Fibroblast of upper back skin (primary cell): ENCODE measurements around the gene RSRC1.
"Not testable (repeated sequence)": the region's sequence is repeated elsewhere in the genome, so short reads cannot be mapped to it uniquely, and the experiment has no call there.

ENCODE experiments used
- DNase-seq: peaks from one replicate; pipeline ENCODE4 v3.0.0-alpha.2; 2013

The RSRC1 gene

DNA sequence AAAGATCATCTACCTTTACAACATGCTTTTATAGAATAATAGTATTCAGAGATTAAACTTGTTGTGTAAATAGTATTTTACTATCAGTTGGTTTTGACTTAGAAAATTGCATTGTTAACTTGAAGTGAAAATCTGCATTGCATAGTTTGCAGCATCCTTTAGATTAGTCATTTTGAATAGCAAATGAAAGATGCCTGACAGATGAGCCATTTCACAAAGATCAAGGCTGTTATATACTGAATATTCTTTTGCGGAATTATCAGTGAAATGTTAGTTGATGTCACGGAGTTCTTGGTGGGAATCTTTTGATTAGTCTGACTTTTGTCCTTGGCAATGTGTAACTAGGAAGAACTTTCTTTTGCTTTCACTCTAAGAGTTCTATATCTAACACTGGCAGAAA lies 24.5 kb downstream of the RSRC1 start:
- peak; percentile 3 for DNase-seq

DNA sequence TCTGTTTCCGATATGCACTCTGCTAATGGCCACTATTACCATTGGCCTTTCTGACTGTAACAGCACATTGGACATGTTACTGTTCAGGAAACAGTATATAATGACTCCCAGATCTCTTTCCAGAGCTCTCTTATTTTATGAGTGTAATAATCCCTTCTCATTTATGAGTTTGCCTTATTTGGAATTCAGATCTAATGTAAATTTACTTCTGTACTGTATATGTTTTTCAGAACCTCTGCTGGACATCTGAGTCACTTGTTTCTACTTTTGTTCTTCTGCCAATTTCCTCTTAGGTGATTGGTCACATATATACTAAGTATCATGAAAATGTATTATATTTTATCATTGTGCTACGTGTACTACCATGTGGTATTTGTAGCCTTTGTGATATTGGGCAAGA lies 30.5 kb downstream of the RSRC1 start:
- DNase-seq, result peak; percentile 8

DNA sequence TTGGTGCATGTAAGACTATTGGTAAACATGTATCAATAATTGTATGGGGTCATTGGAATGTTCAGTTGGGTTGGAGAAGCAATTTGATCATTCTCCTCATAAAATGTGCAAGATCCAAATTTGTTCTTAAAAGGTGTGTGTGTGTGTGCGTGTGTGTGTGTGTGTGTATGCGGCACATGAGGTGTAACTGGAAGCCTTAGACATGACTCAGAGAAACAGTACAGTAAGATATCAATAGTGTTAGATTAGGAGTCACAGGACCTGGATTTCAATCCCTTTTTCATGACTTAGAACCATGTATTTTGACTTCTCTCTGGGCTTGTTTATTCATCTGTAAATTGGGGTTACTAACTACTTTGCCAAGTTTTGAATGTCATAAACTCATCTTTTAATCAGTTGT lies 38.3 kb downstream of the RSRC1 start:
- DNase-seq, result no peak

DNA sequence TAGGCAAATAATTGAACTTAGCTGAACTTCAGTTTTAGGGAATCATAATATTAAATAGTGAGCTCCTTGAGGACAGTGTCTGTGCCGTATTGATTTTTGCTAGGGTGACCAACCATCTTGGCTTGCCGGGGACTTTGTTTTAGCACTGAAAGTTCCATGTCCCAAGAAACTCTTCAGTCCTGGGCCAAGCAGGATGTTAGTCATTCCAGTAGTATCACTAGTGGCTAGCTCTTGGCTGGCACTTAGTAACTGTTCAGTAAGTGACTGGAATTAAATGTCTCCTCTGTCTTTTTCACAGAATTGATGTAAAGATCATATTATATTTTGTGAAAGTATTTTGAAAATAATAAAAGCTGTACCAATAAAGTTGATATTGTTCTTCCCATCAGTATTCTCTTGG lies 42.3 kb downstream of the RSRC1 start:
- DNase-seq, result peak; percentile 19

DNA sequence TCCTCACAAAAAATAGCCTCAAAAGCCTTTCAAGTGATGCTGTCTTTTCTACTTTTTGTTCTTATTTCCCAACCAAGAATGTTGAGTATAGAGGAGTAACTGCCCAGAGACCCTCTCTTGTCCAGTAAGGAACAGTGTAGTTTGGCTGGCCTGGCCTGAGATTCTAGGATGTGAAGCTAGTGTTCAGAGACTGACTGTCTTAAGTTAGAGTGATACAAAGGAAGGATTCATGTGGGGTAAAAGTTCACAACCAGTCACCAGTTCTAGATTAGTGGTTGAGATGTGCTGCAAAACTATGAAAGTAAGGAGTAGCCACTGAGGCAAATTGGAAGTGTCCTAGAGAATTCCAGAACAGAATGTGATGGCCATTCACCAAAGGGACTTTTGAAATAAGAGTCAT lies 49.1 kb downstream of the RSRC1 start:
- no peak for DNase-seq

DNA sequence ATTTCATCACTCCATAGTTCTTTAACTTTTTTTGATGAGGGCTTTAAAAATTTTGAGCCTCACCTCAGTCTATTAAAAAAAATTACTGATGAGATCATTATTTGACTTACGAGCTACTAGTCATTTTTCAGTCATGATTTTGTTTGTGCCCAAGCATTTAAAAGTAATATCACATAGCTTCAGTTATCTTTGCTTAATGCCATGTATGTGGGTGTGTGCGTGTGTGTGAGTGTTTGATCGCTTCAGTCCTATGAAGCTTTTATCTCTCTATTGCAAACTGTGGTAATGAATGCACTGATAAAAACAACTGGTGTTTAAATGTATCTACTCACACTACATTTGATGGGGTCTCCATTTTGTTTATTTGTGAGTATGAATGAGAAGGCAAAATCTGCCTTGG lies 49.8 kb downstream of the RSRC1 start:
- DNase-seq, result no peak

DNA sequence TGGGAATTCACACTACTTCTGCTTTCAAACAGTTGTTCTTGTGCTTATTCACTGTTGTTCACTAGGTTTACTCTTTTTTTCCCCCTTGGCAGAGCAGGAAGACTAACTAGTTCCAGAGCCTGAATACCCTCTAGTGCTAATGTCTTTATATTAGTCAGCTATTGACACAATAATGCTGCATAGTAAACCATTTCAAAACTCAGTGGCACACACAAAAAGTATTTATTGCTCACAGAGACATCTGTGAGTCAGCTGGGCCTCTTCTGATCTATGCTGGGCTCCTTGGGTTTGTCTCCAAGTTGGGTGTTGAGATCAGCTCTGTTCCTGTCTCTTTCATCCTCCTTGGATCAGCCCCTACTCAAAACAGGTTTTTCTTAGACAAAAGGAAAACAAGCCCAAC lies 51.1 kb downstream of the RSRC1 start:
- peak; percentile 84 for DNase-seq

DNA sequence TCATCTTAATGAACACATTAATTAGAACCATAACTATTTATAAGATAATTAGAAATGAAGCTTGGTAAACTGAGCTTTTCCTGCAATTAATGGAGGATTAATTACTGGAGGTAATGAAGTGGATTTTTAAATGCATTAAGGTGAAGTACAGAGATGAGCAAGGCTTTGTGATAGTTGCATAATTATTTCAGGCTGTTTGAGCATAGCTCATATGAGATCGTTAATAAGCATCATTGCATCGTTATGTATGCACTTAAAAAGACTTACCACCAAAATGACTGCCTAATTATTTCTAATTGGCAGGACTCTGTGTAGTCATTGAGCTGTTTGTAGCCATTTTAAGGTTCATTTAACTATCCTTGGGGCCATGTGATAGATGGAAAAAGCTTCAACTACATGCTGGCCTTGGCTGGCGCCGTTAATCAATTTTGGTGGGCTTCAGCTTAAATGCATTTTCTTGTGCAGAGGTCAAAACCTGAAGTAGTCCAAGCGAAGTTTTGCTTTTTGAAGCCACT lies 55.3 kb downstream of the RSRC1 start:
- DNase-seq, result no peak

DNA sequence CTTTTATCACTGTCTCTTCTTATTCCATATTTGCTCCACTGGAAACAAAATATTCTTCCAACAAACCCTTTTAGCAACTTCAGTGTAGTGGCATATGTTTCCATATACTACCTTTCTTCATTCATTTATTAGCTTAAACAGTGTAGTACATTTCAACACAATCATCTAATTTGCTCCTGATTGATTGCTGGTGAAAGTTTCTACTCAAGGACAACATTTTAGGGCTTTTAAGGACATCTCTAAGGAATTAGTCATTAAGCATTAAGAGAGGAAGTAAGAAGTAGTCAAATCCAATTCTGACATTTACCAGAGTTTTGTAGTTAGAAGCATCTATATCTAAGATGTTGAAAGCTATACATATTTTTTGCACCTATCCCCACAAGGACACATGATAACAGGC lies 55.8 kb downstream of the RSRC1 start:
- DNase-seq, result peak; percentile 66

DNA sequence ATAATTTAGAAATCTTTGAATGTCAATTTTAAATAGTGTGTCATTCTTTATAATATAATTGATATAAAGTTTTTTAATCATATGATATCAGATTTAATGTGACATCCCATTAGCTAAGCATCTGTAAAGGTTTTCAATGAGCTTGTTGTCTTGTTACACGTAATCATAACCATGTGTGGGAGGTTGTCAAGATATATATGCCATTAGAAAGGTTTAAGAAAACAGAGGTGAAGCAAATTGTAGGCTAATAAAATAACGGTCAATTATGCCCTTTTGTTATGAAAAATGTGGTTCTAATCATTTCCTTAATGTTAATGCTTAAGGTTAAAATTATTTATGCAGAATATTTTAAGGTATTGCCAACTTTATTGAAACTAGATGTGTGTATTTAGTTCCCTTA lies 56.3 kb downstream of the RSRC1 start:
- DNase-seq, result no peak

DNA sequence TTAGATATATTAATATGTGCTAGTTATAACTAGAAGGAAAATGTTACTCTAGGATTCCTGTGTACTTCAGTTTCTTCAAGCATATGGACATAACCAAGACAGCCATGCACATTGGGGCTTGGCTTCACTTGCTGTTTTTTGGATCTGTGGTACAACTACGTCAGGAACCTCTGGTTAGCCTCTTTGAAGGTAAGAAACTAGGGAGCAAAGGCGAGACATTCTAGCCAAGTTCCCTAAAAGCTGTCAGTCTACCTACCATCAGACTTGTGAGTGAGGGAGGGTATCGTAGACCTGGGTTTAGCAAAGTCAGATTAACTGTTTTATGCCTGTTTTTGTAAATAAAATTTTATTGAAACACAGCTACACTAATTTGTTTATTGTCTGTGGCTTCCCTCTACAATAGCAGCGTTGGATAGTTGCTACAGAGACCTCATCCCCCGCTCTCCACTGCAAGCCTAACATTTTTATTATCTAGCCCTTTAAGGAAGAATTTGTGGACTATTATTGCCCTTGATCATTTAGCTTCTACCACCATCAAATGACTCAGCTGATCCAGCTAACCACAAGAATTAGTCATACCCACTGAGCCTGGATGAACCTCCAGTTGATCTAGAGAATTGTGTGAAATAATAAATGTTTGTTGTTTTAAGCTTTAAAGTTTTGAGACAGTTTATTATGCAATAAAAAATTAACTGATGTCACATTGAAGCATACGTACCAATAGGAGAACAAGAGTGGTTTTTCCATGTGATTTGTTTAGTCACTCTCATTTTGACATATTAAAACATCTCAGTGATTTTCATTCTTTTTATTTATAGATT lies 58.1 kb downstream of the RSRC1 start:
- peak; percentile 97 for DNase-seq

DNA sequence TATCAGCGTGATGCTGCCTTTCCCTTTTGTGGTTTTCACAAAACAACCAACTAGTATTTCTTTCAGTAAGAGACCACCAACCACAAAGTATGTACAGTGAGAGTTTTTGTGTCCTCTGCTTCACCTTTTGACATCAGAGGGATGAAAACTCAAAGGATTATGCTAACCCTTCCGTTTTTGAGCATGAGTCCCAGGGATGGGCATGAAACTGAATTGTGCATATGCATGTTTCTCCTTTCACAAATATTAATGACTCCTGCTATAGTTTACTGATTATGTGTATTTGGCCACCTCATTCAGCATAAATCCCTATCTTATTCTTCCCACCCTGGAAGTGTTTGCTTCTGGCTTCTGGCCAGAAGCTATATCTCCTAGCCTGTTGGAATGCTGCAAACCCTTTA lies 59.2 kb downstream of the RSRC1 start:
- peak; percentile 36 for DNase-seq

DNA sequence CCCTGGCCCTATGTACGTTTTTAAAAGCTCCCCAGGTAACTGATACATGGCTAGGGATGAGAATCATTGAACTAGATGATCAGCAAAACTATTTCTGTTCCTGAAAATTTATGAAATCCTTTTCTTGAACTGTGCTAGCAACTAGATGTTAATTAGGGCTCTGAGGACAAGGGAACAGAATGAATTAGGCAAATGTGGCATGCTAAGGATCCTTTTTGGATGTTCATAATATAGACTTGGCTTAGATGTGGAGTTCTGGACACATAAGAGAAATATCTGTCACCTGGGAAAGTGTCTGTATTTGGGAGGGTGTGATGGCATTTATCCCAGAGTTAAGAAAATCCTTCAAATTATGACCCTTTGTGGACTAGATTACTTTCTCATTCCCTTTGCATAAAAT lies 71.2 kb downstream of the RSRC1 start:
- DNase-seq, result no peak

DNA sequence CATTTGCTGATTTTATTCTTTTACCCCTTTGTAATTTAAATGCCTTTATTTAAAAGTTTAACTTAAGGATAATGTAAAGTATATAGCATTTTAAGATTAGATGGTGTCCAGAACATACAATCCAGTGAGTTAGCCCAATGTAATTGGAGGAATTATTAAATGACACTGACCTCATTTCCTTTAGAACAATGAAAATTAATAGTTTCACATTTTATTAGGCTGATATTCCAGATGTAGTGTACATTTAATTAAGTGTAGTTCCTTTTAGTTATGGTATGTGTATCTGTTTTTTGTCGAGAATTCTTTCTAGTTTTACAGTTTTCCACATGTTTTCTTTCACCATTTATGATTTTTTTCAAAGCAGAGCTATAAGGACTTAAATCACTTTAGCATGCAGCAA lies 75.8 kb downstream of the RSRC1 start:
- DNase-seq, result no peak

DNA sequence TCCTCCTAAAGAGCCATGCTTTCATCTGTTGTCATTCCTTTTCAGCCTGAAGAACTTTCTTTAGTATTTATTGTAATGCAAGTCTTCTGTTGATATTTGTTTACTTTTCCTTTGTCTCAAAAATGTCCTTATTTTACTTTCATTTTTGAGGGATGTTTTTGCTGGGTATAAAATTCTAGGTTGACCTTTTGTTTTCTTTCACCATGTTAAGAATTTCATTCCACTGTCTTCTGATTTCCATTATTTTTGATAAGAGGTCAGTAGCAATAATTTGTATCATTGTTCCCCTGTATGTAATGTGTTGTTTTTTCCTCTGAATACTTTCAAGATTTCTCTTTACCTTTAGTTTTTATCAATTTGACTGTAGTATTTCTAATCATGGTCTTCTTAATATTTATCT lies 91.1 kb downstream of the RSRC1 start:
- DNase-seq, result no peak

DNA sequence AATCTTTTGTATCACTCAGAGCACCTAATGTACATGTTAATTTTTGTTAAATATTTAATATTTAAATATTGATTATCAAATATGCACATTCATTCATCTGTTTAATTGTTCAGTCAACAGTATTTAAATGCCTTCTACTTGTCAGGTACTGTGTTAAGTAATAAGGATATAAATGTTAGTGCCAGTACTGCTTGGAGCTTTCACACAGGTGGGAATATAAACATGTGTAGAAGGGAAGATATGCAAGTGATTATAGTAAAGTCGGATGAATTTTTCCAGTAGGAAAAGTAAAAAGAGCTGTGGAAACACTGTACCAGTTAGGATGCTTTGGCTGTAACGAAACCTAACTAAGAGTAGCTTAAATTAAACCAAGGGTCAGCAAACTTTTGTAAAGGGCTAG lies 95.4 kb downstream of the RSRC1 start:
- no peak for DNase-seq

DNA sequence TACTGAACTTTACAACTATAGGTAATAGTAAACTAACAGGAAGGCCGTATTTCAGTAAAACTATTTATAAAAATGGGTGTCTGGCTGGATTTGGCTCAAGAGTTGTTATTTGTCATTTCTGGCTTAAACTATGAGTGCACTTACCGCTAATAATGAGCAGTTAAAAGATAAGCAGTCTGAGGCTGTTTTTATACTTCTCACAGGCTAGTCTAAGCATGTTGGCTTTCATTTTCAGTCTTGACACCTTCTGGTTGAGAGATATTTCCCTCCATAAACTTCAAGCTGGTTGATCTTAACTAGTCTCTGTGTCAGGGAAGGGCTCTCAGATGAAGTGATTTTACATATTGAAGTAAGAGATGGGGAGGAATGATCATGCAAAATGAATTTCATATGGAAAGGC lies 96.1 kb downstream of the RSRC1 start:
- DNase-seq, result no peak

DNA sequence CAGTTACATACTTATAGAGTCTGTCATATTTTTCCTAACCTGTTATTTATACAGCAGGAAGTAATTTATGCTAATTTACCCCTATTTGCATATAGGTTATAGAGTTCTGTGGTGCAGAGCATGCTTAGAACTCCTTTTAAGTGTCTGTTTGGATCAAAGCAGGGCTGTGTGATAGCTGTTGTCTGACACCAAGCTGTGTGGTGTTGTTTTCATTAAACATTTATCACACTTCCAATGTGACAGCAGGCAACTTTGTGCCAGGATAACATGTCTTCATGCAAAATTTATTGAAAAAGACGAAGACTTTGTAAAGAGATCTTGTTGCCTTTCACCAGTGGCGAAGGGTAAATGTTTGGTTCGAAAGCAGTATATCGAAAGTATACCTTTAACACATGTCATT lies 100.2 kb downstream of the RSRC1 start:
- no peak for DNase-seq

DNA sequence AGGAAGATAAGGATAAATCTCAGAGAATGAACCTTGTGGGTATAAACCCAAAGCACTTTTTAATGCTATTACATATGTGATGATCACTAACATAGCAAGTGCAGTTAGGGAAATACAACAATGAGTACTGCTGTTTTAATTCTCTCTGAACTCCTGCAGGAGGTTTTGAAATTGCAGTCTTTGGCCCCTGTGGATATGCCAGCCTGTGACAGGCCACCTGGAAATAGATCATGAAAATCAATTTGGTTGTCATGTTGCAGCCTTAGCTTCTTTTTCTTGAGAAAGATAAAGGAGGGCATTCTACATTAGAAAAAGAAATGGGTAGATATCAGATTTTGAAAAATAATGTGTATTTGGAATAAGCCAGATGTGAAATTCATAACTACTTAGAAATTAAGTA lies 103.6 kb downstream of the RSRC1 start:
- DNase-seq, result no peak

DNA sequence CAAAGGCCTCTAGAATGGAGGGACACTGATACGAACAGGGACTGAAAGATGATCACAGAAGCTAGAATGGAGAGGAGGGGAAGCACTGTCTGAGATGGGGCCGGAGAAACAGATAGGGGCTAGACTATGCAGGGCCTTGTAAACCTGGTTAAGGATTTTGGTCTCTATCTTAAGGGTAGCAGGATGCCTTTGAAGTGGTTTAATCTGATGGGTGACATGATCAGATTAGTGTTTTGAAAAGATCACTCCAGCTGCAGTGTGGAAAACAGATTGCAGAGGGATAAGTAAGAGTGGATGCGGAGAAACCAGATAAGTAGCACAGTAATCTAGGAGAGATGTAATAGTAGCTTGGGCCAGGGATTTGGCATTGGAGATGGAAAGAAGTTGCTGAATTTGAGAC lies 108.1 kb downstream of the RSRC1 start:
- no peak for DNase-seq

DNA sequence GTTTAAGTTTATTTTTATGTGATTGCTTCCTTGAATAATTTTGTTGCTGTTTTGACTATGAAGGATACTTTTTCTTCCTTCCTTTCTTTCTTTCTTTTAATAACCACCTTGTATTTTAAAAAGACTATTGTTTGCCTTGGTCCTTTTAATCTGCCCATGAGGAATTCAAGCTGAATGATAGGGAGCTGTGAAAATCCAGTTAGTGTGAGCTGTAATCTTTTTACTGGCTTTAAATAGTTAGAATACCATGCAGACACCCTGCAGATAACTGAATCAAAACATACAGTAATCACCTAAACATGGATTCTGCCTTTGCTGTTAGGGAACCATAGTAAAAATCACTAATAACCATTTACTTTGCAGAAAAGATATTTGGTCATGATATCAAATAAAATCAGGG lies 110.7 kb downstream of the RSRC1 start:
- DNase-seq, result no peak

DNA sequence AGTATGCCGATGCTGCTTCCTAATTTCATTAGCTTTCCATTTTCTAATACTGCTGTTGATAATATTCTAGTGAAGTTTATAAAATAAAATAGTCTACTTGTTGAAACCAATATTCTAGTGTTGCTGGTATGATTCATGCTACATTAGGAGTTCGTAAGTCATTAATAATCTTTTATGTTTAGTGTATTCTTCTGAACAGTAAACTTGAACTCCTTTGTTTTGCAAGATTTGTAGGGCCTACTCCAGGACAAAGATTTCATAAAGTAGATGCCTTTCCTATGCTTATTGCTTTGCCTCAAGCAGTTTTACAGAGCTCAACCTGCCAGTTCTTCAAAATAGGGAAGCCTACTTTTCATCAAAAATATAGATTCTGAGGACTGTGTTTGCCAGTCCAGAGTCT lies 111.5 kb downstream of the RSRC1 start:
- no peak for DNase-seq

DNA sequence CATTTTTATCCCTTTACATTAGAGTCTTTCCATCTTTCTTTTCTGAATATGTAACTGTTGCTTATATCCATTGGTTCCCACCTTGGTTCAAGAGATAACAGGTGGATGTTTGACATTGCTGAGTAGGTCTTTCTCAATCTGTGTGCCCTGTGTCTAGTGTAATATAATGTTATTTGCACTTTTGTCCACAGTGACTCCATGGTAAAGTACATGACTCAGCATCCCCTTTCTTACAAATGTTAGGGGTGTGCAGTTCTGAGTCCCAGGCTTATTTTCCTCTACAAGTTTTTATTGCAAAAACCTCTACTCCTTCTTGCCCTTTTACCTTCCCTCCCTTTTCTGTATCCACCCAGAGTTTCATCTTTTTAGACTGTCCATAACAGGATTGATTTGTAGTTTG lies 116.5 kb downstream of the RSRC1 start:
- no peak for DNase-seq

DNA sequence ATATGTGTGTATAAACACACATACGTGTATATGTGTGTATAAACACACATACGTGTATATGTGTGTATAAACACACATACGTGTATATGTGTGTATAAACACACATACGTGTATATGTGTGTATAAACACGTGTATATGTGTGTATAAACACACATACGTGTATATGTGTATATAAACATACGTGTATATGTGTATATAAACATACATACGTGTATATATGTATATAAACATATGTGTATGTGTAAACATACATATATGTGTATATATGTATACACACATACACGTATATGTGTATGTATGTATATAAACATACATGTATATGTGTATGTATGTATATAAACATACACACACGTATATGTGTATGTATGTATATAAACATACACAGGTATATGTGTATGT lies 119.1 kb downstream of the RSRC1 start:
- not testable (repeated sequence) for DNase-seq

DNA sequence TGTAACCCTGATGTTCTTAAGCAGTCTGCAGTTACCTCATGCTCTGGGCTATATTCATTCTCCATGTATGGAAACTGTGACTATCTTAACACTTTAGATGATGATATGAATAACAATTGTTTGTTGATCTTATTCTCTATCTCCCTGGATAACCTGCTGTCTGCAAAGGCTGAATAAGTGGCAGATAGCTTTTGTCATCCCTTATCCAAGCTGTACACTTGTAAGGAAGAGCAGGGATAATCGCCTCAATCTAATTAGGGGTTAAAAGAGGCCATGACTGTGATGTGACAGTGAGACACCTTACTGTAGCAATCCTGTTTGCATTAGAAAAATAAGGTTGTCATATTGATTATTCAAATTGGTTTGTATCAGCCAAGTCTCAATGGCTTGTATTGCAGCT lies 123.9 kb downstream of the RSRC1 start:
- DNase-seq, result no peak
